HG03108 (cell line): ENCODE results near the gene GLG1.
"Not testable (repeated sequence)": the region's sequence is repeated elsewhere in the genome, so short reads cannot be mapped to it uniquely, and the experiment has no call there.

Source experiments
- ATAC-seq: cut with Tn5 transposase; IDR thresholded peaks from one replicate; pipeline ENCODE4 v1.9.1; 2021; ENCODE audit warnings: moderate library complexity; ENCODE audit not compliant: unreplicated experiment

The GLG1 gene

DNA sequence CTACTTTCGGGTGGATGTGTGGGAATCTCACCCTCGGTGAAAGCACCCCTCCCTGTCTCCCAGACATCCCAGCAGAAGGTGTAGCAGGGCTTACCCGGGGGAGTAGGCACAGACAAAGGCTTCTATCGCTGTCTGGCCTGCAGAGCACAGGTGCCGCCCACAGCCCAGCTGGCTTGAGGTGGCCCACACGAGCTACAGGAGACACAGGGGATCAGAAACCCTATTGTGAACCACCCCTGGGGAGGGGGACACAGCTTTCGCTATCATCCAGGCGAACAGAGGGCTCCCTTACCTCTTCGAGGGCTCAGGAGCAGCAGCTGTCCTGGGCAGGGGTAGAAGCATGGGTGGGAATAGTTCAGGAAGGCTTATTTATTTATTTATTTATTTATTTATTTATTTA lies 193.4 kb downstream of the GLG1 start:
- not testable (repeated sequence) for ATAC-seq

GRCh38 chr16:74412775-74413390 lies 194.0 kb downstream of the GLG1 start:
- not testable (repeated sequence) for ATAC-seq

DNA sequence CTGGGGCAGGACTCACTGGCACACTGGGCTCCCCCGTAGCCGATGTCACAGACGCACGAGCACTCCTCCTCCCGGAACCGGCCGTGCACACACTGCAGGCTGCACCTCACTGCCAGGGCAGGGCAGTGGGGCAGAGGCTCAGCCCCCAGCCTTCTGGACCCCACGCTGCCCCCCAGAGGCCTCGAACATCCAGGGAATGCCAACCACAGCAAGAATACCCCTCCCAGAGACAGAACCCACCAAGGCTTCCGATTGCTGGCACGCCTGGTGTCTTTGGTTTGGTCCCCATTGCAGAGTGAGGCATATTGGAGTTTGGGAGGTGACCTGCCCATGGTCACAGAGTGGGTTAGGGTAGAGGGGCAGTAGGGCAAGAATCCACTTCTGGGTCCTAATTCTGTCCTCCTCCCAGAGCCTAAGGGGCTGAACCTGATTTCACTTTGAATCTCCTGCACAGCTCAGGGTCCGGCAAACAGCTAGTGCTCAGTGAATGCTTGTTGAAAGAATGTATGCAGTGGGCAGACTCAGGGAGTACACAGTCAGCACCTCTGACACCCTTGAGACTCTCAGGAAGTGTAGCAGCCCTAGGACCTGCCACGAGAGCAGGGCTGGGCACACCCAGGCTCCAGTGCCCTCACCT lies 194.7 kb downstream of the GLG1 start:
- ATAC-seq, result not testable (repeated sequence)

DNA sequence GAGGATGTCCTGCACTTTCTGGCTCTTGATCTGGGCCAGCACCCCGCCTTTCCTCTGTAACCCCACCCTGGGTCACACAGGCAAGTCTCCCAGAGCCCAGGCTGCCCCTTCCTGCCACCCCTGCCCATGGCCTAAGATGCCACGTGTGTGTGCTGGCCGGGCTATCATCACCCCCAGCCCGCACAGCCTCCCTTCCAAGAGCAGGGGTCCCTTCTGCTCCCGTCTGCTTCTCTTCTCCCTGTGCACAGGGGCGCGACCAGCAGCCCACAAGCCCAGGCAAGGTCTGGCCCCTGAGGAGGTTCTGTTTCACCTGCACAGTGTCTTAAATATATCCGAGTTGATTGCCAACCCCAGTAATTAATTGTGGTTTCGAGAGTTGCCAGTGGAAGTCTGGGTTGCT lies 195.9 kb downstream of the GLG1 start:
- not testable (repeated sequence) for ATAC-seq

GRCh38 chr16:74410057-74410957 lies 196.6 kb downstream of the GLG1 start:
- not testable (repeated sequence) for ATAC-seq

DNA sequence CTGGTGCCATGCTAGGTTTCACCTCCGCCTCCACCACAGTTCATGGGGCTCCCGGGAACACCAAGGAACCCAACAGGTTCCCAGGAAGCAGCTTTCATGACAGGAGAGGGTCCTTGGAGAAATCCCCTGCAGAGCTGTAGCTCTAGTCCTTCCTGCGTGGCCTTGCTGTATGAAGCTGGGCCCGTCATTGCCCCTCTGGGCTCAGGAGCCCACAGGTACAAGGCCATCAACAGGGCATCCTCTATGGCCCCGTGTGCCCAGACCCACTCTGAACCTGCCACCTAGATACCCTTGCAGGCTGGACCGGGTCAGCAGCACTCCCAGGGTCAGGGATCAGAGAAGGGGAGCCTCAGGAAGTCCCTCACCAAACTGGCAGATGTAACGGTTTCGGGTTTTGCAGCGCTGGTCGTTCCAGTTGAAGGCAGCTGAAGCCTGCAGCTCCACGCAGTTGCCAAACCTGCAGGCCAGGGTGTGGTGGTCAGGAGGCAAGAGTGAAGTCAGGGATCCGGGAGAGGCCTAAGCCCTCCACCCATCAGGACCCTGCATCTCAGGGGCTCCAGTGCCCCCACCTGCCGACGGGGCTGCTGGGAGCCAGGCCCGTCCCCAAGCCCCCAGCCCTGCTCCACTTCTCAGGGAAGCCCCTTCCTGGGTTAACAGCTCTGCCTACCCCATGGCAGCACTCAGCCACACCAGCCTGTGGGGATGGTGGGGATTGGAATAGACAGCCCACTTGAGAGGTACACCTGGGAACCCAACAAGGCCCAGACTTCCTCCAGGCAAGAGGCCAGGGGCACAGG lies 197.5 kb downstream of the GLG1 start:
- not testable (repeated sequence) for ATAC-seq

DNA sequence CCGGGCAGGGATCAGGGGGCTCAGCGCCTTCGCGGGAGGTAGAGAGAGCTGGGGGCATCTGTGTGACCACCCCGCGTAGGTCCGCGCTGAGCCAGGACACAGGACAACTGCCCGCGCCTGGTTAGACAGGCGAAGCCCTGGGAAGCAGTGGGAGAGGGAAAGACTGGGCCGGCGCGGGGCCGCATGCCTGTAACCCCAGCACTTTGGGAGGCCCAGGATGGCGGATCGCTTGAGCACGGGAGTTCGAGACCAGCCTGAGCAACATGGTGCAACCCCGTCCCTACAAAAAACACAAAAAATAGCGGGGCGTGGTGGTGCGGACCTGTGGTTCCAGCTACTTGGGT lies 199.6 kb downstream of the GLG1 start:
- ATAC-seq, result not testable (repeated sequence)

DNA sequence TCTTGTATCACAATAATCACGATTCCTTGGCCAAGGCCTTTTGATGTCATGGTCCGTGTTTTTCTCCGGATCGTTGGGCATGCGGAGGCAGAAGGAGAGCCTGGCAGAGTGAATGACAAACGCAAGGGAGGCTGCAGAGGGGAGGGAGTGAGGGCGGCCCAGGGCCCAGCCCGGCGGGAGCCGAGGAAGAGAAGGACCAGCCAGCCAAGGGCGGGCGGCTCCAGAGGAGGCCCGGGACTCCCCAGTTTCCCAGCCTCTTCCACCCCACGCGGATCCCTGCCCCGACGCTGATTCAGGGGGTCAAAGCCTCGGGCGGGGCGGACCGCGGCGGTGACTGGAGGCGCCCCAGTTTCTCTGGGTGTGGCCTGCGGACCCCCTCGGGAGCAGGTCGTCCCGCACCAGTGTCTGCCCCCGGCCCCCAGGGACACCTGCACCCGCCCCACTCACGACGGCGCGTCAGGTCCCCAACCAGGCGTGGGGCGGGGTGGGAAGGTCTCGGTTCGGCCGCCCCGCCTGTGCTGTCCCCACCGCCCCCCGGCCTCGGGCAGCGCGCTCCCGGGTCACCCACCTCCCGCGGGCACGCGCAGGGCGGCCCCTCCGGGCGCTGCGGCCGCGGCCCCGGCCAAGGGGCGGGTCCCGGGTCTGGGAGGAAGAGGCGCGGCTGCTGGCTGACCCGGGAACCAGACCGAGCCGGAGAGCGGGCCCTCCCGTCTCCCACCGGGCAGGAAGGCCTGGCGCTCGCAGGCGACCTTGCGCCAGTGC lies 200.1 kb downstream of the GLG1 start:
- ATAC-seq, result not testable (repeated sequence)

DNA sequence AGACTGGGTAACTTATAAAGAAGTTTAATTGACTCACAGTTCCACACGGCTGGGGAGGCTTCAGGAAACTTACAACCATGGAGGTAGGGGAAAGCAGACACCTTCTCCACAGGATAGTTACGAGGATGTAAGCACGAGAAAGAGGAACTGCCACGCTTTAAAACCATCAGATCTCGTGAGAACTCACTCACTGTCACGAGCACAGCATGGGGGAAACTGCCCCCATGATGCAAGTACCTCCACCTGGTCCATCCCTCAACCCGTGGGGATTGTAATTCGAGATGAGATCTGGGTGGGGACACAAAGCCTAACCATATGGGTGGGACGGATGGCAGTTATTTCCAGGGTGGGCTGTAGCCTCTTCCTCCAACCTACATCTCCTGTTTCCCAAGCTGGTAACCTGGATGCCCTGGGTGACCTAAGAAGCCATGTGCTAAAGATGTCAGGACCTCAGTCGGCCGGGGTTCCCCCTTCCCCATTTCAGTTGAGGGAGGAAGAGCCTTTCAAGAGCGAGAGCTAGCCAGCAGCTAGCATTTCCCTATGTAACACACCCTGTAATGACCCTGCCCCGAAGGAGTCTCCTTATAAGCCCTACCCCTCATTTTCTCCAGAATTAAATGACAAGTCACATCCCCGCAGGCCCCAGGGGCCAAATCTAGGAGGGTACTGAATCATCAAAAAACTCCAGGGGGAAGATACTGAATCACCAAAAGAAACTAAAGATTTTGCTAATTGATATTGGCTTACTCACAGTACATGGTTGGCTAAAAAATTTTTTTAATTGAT lies 202.6 kb downstream of the GLG1 start:
- ATAC-seq, result not testable (repeated sequence)

DNA sequence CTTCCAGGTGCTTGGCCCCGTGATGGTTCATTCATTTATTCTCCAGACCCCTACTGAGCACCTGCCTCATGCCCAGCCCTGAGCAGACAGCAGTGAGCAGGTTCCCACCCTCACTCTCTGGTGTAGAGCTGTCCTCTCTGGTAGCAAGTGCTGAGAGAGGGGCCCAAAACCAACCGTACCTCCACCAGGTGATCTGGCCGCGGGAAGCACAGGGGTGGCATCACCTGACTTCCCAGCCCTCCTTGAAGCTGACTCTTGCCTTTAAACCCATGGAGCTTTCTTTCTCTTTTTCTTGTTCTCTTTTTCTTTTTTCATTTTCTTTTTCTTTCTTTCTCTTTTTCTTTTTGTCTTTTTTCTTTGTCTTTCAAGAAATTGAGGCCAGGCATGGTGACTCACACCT lies 206.7 kb downstream of the GLG1 start:
- ATAC-seq, result not testable (repeated sequence)

DNA sequence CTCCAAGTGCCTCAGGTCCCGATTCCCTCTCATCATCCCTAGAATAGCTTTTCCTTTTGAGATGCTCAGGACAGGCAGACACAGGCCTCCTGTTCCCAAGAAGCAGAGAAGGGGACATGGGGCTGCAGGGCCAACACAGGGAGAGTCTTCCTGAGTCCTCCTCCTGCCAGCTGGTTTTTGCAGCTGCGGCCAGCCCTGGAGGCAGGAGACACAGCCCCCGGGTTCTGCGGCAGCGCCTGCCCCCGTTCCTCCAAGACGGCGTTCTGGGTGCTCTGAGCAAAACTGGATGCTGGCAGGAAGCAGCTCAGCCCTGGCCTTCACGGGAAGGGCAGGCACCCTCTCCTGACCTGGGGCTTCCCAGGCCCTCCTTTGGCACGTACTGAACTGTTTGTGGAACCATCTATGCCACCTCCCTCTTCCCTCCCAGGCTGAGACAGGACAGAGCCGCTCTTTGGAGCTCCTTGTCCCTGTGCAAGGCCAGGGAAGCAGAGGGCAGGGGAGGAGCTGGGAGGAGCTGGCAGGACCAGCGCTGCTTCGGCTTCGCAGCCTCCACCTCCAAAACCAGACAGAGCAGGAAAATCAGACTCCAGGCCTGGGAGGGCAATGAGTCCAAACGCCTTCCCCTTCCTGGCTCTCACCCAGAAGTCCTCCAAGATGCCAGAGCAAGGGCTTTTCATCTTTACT lies 208.6 kb downstream of the GLG1 start:
- not testable (repeated sequence) for ATAC-seq
